Tibial artery (tissue), 4 donors: ENCODE data around the gene DAZAP1.

ENCODE experiments used
- DNase-seq, 2 donors: peaks; one replicate each; pipeline ENCODE4 v3.0.0-alpha.2; 2019
- H3K27ac ChIP-seq, 2 donors: fragments of 200-600 bp; sonication (generic) in 1 of 2; 1 replicate in 1 of 2; 2 replicates in 1 of 2; pipeline ENCODE4 v1.5.1; 2018 to 2019; ENCODE audit warnings: mild to moderate bottlenecking in 1 of 2
- H3K27me3 ChIP-seq, 2 donors: fragments of 200-600 bp; sonication (generic) in 1 of 2; one replicate each; pipeline versions ENCODE4 v1.5.1 to v1.6.0; 2016 to 2019
- H3K36me3 ChIP-seq, 3 donors: fragments of 200-600 bp; sonication (generic) in 2 of 3; one replicate each; pipeline ENCODE4 v1.5.1; 2016 to 2019; ENCODE audit warnings: mild to moderate bottlenecking in 2 of 3
- H3K4me1 ChIP-seq, 4 donors: fragments of 200-600 bp; sonication (generic) in 2 of 4; 1 replicate in 3 of 4; 2 replicates in 1 of 4; pipeline ENCODE4 v1.5.1; 2016 to 2019
- H3K4me3 ChIP-seq, 2 donors: fragments of 200-600 bp; sonication (generic) in 1 of 2; 1 replicate in 1 of 2; 2 replicates in 1 of 2; pipeline ENCODE4 v1.5.1; 2018 to 2019; ENCODE audit warnings: mild to moderate bottlenecking in 2 of 2
- H3K9me3 ChIP-seq, 3 donors: fragments of 200-600 bp; sonication (generic) in 1 of 3; one replicate each; pipeline ENCODE4 v1.5.1; 2016 to 2019
- CTCF ChIP-seq, 2 experiments: fragments of 200-600 bp in 1 of 2; fragments of 450-650 bp in 1 of 2; IDR thresholded peaks; one replicate each; pipeline ENCODE4 v1.5.1; 2017 to 2019; ENCODE audit warnings: antibody characterized with exemption in 2 of 2, mild to moderate bottlenecking in 1 of 2, moderate library complexity in 1 of 2
- intact Hi-C: fragments of 100-400 bp; cut with DNase I; formaldehyde crosslinking; loops from one replicate; pipeline ENCODE4 v1.15.0; 2023; ENCODE audit warnings: low total_unique reads

Gene DAZAP1

GRCh38 chr19:1450735-1451731 lies 43.6 kb downstream of the DAZAP1 start:
- Histone ChIP-seq H3K27ac (no peak overlapping the region), H3K4me3 (no peak overlapping the region), H3K4me1 (peaks cover 0 to 58% (median 33%) of the 10 kb centered on the region in 4 donors), H3K27me3 (peaks cover 28 to 91% of the 10 kb centered on the region in 2 donors), H3K36me3 (no peaks in the 10 kb centered on the region), H3K9me3 (no peaks in the 10 kb centered on the region)
- no peak for DNase-seq
- TF ChIP-seq CTCF (IDR thresholded peaks at IDR 0.05): no peak
- intact Hi-C loops: no loop called here

GRCh38 chr19:1451916-1452801 lies 44.8 kb downstream of the DAZAP1 start:
- TF ChIP-seq CTCF (IDR thresholded peaks at IDR 0.05): no peak
- no peaks in the 10 kb centered on the region for H3K36me3 ChIP-seq
- no peak overlapping the region for H3K4me3 ChIP-seq
- peaks cover 0 to 60% (median 29%) of the 10 kb centered on the region in 4 donors for H3K4me1 ChIP-seq
- no peak for DNase-seq
- H3K27me3 ChIP-seq: peaks cover 19 to 91% of the 10 kb centered on the region in 2 donors
- H3K27ac ChIP-seq: no peak overlapping the region
- intact Hi-C loops: no loop called here
- no peaks in the 10 kb centered on the region for H3K9me3 ChIP-seq

- H3K9me3 ChIP-seq: no peaks in the 10 kb centered on the region
- DNase-seq: no peak
- H3K4me1 ChIP-seq: peaks cover 0 to 61% (median 29%) of the 10 kb centered on the region in 4 donors
- TF ChIP-seq CTCF (IDR thresholded peaks at IDR 0.05): no peak
- H3K4me3 ChIP-seq: no peak overlapping the region
- H3K27me3 ChIP-seq: peaks cover 19 to 91% of the 10 kb centered on the region in 2 donors
- H3K36me3 ChIP-seq: no peaks in the 10 kb centered on the region
- H3K27ac ChIP-seq: no peak overlapping the region
- intact Hi-C loops: no loop called here
Measured at GRCh38 chr19:1452802-1453524, 45.6 kb downstream of the DAZAP1 start.

GRCh38 chr19:1453525-1454364 lies 46.4 kb downstream of the DAZAP1 start:
- DNase-seq: no peak
- H3K27me3 ChIP-seq: peaks cover 19 to 94% of the 10 kb centered on the region in 2 donors
- no peak overlapping the region for H3K4me3 ChIP-seq
- intact Hi-C loops: no loop called here
- no peaks in the 10 kb centered on the region for H3K36me3 ChIP-seq
- TF ChIP-seq CTCF (IDR thresholded peaks at IDR 0.05): peak in 1 of 2 experiments; percentile 7
- H3K4me1 ChIP-seq: peaks cover 0 to 61% (median 29%) of the 10 kb centered on the region in 4 donors
- no peaks in the 10 kb centered on the region for H3K9me3 ChIP-seq
- H3K27ac ChIP-seq: no peak overlapping the region
